ENCODE data around the gene CRKL. TPM values are rescaled to one million over a fixed set of nuclear protein-coding genes. Genes with fewer than 3 reads are reported as not detected.

Gene CRKL
- total RNA-seq, 1 experiment from 2014 or later, result 106 TPM

- Histone ChIP-seq H3K4me2 (ENCODE audit: insufficient read depth, insufficient read length, low read length) (peak overlapping the region; percentile 23), H2BK20ac (ENCODE audit: low read depth, low read length, poor library complexity, severe bottlenecking) (no peak overlapping the region), H3K4ac (ENCODE audit: low read depth, low read length) (no peak overlapping the region), H4K8ac (replicated peaks; ENCODE audit: insufficient read length, low read depth, low read length) (no peak overlapping the region), H3K23me2 (ENCODE audit: insufficient read length, low read depth, low read length, poor library complexity, severe bottlenecking) (peaks cover 4% of the 10 kb centered on the region), H4K91ac (ENCODE audit: insufficient read length, low read depth, low read length) (no peak overlapping the region), H3K4me1 (ENCODE audit: insufficient read depth, low read length) (no peaks in the 10 kb centered on the region), H3K79me2 (ENCODE audit: insufficient read depth, low read length) (no peaks in the 10 kb centered on the region), H4K20me1 (ENCODE audit: control insufficient read depth, insufficient read depth, insufficient read length) (no peaks in the 10 kb centered on the region), H3K56ac (ENCODE audit: insufficient read length, low read depth, low read length) (no peak overlapping the region), H3K27me3 (ENCODE audit: insufficient read depth, low read length) (no peaks in the 10 kb centered on the region), H3K79me1 (ENCODE audit: insufficient read depth, low read depth, low read length, poor library complexity, severe bottlenecking) (no peaks in the 10 kb centered on the region), H4K5ac (ENCODE audit: insufficient read length, low read depth, low read length) (no peak overlapping the region), H3K9me3 (ENCODE audit: control insufficient read depth, low read depth, low read length) (no peaks in the 10 kb centered on the region), H3K9ac (ENCODE audit: extremely low read depth, insufficient read length, low read length) (peak overlapping the region; percentile 8), H3K27ac (ENCODE audit: insufficient read length, low read depth, low read length) (no peak overlapping the region), H2BK12ac (ENCODE audit: insufficient read length, low read depth, low read length) (no peak overlapping the region), H2AK5ac (ENCODE audit: insufficient read length, low read length) (no peak overlapping the region), H2BK120ac (ENCODE audit: low read depth, low read length, poor library complexity, severe bottlenecking) (no peak overlapping the region), H2BK5ac (ENCODE audit: insufficient read length, low read length) (no peak overlapping the region), H3K18ac (ENCODE audit: insufficient read length, low read depth, low read length) (no peak overlapping the region), H3K14ac (ENCODE audit: insufficient read depth, low read length) (no peak overlapping the region), H3K23ac (ENCODE audit: insufficient read length, low read depth, low read length) (no peak overlapping the region), H3T11ph (ENCODE audit: low read length) (no peak overlapping the region), H2BK15ac (ENCODE audit: low read depth, low read length) (no peak overlapping the region), H2AFZ (ENCODE audit: low read length) (no peak overlapping the region)
- Mint-ChIP-seq H3K36me3 (ENCODE audit: insufficient read depth in 1 of 3, low read depth in 3 of 3) (peaks cover 5 to 22% (median 21%) of the 10 kb centered on the region in 3 experiments; a peak in 6 of 7 replicates), H3K9me3 (no peaks in the 10 kb centered on the region), H3K4me3 (peak overlapping the region; percentile 71 to 86), H3K27me3 (ENCODE audit: low read depth) (peaks cover 27% of the 10 kb centered on the region), H3K27ac (no peak overlapping the region), H3K4me1 (peaks cover 9 to 13% of the 10 kb centered on the region in 2 experiments)
- WGBS (ENCODE audit: extremely low coverage, insufficient read length, low lambda C conversion rate), result no CpG with 5 or more reads among the region's 59 CpGs
- TF ChIP-seq, protein P1, sequence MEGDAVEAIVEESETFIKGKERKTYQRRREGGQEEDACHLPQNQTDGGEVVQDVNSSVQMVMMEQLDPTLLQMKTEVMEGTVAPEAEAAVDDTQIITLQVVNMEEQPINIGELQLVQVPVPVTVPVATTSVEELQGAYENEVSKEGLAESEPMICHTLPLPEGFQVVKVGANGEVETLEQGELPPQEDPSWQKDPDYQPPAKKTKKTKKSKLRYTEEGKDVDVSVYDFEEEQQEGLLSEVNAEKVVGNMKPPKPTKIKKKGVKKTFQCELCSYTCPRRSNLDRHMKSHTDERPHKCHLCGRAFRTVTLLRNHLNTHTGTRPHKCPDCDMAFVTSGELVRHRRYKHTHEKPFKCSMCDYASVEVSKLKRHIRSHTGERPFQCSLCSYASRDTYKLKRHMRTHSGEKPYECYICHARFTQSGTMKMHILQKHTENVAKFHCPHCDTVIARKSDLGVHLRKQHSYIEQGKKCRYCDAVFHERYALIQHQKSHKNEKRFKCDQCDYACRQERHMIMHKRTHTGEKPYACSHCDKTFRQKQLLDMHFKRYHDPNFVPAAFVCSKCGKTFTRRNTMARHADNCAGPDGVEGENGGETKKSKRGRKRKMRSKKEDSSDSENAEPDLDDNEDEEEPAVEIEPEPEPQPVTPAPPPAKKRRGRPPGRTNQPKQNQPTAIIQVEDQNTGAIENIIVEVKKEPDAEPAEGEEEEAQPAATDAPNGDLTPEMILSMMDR (conservative IDR thresholded peaks at IDR 0.05), result no peak
- peak; percentile 50 for DNase-seq
Observed at GRCh38 chr22:20957102-20957682, 40.0 kb downstream of the CRKL start.
